ENCODE measurements around the gene TSSK3.

Gene TSSK3

DNA sequence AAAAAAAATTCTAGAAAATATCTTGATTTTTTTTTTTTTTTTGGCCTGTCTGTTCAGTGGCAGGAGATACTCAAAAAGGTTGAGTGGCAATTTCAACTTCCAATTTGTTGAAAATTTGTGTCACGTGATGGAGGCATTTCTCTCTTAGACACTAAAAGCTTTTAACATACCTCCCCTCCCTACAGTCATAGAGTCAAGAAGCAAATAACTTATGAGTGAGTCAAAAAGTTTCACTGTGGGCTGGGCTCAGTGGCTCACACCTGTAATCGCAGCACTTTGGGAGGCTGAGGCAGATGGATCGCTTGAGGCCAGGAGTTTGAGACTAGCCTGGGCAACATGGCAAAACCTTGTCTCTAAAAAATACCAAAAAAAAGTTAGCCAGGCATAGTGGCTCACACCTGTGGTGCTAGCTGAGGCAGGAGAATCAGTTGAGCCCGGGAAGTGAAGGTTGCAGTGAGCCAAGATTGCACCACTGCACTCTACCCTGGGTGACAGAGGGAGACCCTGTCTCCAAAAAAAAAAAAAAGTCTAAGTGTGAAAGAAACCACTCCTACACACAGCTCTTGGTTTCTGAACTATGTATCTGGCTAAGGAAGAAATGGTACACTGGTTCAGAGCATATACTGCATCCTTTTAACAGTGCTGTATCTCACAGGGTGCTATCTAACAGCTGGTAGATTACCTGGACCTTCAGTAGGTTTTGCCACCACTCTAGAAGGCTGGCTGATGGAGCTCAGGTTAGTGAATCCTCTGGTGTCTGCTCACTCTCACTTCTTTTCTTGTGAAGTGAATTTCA is 43.5 kb downstream of the TSSK3 start:
- DNase-seq, result no peak

DNA sequence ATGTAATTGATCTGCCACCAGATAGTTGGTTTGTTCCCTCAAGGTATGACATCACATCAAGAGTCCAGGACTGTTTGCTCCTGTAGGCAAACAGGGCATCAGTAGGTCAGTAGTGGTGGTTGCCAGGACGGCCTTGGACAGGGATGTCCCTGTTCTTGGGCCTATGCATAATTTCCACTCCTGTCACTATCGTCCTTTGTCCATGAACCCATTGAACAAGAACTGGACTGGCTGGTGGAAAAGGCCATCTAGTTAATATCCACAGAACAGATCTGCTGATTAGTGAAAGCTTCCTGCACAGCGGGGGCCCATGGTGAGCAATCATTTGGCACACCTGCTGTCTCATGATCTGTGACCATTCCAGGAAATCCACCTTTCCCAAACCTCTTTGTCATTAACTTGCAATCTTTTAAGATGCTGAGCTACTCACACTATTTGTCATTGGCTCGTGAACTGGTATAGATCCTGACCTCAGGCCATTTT is 44.3 kb downstream of the TSSK3 start:
- no peak for DNase-seq

GRCh38 chr1:32411261-32411660 is 48.9 kb downstream of the TSSK3 start:
- no peak for DNase-seq

DNA sequence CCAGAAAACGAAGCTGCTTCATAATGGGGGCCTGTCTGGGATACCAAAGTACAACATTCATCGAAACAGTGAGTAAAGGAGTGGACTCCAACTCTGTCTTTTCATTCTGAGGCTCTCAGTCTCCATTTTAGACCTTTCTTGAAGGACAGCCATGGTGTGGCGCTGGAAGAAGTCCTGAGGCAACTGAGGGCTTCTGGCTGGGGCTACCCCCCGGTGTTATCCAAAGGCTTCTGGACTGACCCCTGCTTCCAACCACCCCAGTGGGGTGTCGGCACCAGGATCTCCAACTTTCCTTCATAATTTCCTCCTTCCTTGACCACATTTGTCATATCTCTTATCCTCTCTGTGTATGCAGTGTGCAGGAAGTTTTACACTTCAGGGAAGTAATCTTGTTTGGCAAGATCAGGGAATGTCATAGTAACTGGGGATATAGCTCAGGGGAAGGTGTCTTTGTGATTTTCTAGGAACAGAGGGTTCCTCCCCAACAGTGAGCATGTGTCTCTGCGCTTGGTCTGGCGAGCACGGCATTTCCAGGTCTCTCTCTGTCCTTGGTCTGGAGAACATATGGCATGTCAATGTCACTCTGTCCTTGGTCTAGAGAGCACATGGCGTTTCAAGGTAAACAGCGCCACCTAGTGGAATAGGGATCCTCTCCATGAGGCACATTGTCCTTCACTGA is 51.3 kb downstream of the TSSK3 start:
- peak; percentile 72 to 85 for DNase-seq

Measured in CD4-positive, alpha-beta T cell treated with Interferon alpha-2 for 1 hour (primary cell).